ENCODE data around the gene CACNA2D1. TPM values are rescaled to one million over a fixed set of nuclear protein-coding genes. Genes with fewer than 3 reads are reported as not detected.

CACNA2D1 gene
- total RNA-seq, 1 experiment from 2014 or later, result 9.1 TPM

GRCh38 chr7:82249979-82250378 is 193.6 kb downstream of the CACNA2D1 start:
- Histone ChIP-seq H3K36me3 (replicated peaks; ENCODE audit: control insufficient read depth, insufficient read depth, low read length) (no peaks in the 10 kb centered on the region), H3K27me3 (ENCODE audit: control insufficient read depth, insufficient read depth, low read length) (no peaks in the 10 kb centered on the region), H3K4me3 (ENCODE audit: insufficient read depth, low read depth, low read length) (no peak overlapping the region)
- DNase-seq, result no peak

DNA sequence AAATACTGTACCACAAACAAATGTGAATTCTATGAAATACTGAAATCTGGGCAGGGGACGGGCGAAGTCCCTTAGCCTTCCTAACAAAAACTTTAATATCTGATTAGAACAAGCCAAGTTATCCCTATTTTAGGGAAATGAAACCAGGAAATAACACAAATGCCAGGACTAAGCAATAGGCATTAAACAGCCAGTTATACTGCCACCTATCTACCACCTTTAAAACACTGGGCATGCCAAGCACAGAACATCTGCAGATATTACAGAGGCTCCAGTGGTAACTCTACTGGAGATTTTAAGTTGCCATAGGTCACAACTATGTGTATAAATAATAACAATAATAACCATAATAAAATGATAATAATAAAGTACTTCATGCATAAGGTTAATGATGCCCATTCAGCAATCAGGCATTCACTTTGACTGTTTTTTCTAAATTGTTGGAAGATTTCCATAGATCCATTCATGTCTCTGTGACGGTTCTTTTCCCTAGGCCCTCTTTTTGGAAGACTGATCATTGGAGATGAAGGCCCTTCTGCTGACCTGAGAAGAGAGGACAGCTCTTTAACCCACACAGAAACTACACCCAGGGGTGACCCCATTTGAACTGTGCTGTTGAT is 195.7 kb downstream of the CACNA2D1 start:
- H3K36me3 ChIP-seq (replicated peaks; ENCODE audit: control insufficient read depth, insufficient read depth, low read length), result no peaks in the 10 kb centered on the region
- DNase-seq, result peak; percentile 11
- H3K27me3 ChIP-seq (ENCODE audit: control insufficient read depth, insufficient read depth, low read length), result no peaks in the 10 kb centered on the region
- H3K4me3 ChIP-seq (ENCODE audit: insufficient read depth, low read depth, low read length), result no peak overlapping the region

DNA sequence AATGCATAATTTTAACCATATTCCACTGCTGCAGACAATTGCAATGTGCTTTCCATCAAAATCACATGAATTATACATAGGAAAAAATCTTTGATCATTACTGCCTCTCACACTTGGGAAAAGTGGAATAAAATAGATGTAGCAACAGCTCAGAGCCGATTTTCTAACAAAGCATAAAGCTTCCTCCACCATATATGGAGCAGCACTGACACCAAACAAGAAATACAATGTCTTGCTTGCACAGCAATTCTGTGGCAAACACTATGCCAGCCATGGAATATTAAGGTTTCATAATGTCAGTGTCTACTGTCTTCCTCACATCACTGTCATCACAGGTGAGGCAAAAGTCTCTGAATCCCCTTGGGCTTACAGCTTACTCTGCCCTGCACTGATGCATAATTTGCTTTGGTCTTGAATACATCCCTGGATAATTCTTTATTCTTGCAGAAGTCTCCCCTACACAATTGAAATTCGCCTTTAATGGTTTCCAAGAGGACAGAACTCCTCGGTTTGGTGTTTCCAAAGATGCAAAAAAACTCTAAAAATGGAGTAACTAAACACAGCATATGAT is 198.5 kb downstream of the CACNA2D1 start:
- no peaks in the 10 kb centered on the region for H3K36me3 ChIP-seq (replicated peaks; ENCODE audit: control insufficient read depth, insufficient read depth, low read length)
- no peaks in the 10 kb centered on the region for H3K27me3 ChIP-seq (ENCODE audit: control insufficient read depth, insufficient read depth, low read length)
- no peak overlapping the region for H3K4me3 ChIP-seq (ENCODE audit: insufficient read depth, low read depth, low read length)
- no peak for DNase-seq

DNA sequence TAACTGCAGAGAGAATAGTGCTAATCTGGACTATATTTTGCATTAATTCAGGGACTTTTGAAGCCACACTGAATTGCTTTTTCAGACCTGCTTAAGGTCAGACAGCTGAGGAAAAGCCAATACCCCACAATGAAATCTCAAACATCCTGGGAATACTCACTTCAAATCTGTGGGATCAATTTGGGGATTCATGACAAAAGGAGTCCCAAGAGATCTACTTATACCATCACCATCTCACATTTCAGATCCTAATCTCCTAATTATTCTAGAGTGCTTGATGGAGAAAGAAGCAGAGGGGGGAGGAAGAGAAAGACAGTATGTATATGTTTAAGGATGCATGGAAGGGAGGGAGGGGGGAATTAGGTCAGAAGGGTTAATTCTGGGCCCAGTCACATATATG is 202.2 kb downstream of the CACNA2D1 start:
- DNase-seq, result no peak
- no peak overlapping the region for H3K4me3 ChIP-seq (ENCODE audit: insufficient read depth, low read depth, low read length)
- H3K36me3 ChIP-seq (replicated peaks; ENCODE audit: control insufficient read depth, insufficient read depth, low read length), result no peaks in the 10 kb centered on the region
- H3K27me3 ChIP-seq (ENCODE audit: control insufficient read depth, insufficient read depth, low read length), result no peaks in the 10 kb centered on the region

DNA sequence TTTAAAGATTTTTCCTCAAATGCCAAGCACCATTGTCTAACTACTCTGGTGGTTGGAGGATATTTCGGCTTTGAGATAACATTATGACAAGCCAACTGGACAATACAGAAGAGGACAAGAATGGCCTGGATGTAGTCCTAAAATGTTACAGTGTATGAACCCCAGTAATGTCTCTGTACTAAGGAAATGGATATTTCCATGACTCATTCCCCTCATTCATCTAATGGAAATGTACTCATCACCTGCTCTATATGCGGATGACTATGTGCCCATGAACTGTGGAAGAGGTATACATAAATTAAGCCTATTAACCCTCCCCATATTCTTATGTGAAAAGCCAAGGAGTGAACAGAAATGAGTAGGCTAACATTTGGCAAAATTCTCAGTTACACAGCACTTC is 207.9 kb downstream of the CACNA2D1 start:
- no peak for DNase-seq
- Histone ChIP-seq H3K27me3 (ENCODE audit: control insufficient read depth, insufficient read depth, low read length) (no peaks in the 10 kb centered on the region), H3K4me3 (ENCODE audit: insufficient read depth, low read depth, low read length) (no peak overlapping the region), H3K36me3 (replicated peaks; ENCODE audit: control insufficient read depth, insufficient read depth, low read length) (no peaks in the 10 kb centered on the region)

DNA sequence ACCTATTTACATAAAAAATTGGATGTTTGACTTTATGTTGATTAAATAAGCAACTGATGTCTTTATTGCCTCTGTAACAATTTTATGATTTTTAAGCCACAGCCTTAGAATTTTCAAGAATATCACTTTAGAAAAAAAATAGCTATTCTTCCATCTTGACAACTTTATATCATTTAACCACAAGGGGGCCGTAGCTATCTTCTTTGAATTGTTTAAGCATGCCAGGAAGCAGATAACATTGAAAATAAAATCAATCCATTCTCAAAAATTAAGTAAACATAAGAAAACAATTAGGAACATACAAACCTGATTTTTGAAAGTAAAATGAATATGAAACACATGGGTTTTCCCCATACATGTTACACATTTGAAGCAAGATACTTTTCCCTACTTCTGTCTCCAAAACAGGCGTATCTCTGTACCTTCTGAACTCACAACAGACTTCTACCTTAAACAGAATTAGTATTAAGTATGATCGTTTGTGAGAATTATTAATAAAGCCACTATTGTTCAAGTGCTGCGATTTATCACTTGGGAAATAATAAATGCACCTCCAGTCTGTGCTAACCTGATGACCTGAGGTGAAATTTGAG is 209.0 kb downstream of the CACNA2D1 start:
- no peaks in the 10 kb centered on the region for H3K36me3 ChIP-seq (replicated peaks; ENCODE audit: control insufficient read depth, insufficient read depth, low read length)
- no peak overlapping the region for H3K4me3 ChIP-seq (ENCODE audit: insufficient read depth, low read depth, low read length)
- no peak for DNase-seq
- no peaks in the 10 kb centered on the region for H3K27me3 ChIP-seq (ENCODE audit: control insufficient read depth, insufficient read depth, low read length)

DNA sequence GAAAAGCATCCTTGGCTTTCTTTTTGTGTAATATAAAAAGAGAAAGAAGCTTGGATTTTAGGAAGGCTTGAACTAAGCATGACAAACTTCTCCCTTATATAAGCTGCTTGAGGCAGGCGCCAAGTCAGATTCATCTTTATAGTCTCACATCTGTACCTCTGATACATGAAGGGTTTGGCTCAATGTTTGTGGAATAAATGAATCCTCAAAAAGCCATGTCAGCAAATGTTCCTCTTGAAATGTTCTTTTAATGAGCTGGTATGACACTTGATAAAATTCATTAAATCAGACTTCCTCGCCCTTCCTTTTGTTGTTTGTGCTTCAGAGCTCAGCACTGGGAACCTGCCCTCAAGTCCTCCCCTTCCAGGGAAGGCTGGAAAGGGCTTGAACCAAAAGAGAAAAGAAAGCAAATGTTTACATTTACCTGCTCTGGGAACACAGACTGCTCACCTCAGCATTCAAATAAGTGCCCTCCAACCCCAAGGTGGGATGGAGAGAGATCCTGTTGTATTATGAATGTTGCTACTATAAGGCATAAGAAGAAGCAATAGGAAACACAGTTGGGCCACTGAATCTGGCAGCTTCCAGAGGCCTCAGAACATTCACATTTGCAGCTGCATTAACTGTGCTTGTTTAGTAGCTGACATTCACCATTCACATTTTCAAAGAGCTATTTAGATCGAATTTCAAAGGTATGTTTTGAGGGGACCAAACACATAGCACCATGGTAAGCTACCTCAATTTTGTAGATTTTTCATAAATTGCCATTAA is 212.6 kb downstream of the CACNA2D1 start:
- DNase-seq, result no peak
- Histone ChIP-seq H3K4me3 (ENCODE audit: insufficient read depth, low read depth, low read length) (no peak overlapping the region), H3K36me3 (replicated peaks; ENCODE audit: control insufficient read depth, insufficient read depth, low read length) (no peaks in the 10 kb centered on the region), H3K27me3 (ENCODE audit: control insufficient read depth, insufficient read depth, low read length) (no peaks in the 10 kb centered on the region)

DNA sequence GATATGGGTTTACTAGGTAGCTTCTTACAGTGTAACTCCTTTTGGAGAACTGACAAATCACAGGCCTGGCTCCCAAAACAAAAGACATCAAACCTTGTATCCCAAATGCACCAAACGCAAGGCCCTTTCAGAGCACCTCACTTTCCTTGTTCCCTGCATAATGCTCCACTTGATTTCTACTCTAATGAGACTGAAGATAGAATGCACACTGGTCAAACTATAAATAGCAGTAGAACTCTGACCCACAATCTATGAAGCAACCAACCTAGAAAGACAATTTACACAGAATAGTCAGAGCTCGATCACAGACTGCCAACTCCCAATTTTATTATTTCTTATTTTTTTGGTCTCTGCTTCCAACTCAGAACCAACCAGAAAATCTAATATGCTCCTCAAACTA is 214.4 kb downstream of the CACNA2D1 start:
- DNase-seq, result no peak
- Histone ChIP-seq H3K27me3 (ENCODE audit: control insufficient read depth, insufficient read depth, low read length) (no peaks in the 10 kb centered on the region), H3K4me3 (ENCODE audit: insufficient read depth, low read depth, low read length) (no peak overlapping the region), H3K36me3 (replicated peaks; ENCODE audit: control insufficient read depth, insufficient read depth, low read length) (no peaks in the 10 kb centered on the region)

DNA sequence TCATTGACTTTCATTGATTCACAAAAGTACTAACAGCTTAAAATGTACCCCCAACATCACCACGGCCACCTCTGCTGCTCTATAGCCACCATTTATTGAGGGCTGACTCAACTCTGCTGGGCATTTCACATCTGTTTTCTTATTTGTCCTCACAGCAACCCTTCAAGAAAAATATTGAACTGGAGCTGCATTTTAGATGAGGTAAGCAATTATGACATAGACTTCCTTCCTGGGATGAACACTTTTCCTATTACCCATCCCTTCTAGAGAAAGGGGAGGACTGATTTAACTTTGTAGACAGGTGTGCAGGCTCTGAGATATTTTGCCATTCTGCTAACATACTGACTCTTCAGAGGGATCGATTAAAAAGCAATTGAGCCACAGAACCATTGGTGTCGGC is 217.4 kb downstream of the CACNA2D1 start:
- no peaks in the 10 kb centered on the region for H3K27me3 ChIP-seq (ENCODE audit: control insufficient read depth, insufficient read depth, low read length)
- DNase-seq, result no peak
- H3K36me3 ChIP-seq (replicated peaks; ENCODE audit: control insufficient read depth, insufficient read depth, low read length), result no peaks in the 10 kb centered on the region
- no peak overlapping the region for H3K4me3 ChIP-seq (ENCODE audit: insufficient read depth, low read depth, low read length)

DNA sequence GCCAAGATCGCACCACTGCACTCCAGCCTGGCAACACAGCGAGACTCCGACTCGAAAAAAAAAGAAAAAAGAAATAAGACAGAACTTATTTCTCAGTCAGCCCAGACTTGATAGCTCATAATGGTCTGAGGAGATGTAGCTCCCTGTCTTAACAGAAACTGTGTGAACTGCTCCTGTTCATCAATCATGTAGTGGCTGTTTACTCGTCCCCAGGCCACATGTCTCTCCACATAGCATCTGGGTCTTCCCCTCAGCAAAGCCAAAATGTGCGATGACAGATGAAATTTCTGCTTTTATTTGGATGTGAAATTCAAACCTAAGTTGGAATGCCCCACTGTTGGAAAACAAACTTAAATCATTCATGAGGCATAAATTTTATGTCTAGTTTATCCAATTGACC is 219.0 kb downstream of the CACNA2D1 start:
- DNase-seq, result no peak
- H3K27me3 ChIP-seq (ENCODE audit: control insufficient read depth, insufficient read depth, low read length), result no peaks in the 10 kb centered on the region
- H3K4me3 ChIP-seq (ENCODE audit: insufficient read depth, low read depth, low read length), result no peak overlapping the region
- H3K36me3 ChIP-seq (replicated peaks; ENCODE audit: control insufficient read depth, insufficient read depth, low read length), result no peaks in the 10 kb centered on the region

DNA sequence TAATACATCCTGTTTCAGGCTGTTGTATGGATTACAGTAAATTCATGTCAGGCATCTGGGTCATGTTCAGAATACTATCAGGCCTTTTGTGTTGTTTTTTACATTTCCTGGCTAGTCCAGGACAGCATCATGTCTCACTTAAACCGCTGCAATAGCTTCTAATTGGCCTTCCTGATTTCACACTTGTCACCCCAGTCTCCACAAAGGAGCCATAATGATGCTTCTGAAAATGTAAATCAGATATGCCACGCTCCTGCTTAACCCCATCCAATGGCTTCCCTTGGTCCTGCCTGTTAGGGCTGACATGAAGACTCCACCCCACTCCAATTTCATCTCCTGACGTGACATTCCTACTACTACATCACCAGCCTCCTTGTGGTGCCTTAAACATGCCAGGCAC is 220.0 kb downstream of the CACNA2D1 start:
- Histone ChIP-seq H3K36me3 (replicated peaks; ENCODE audit: control insufficient read depth, insufficient read depth, low read length) (no peaks in the 10 kb centered on the region), H3K4me3 (ENCODE audit: insufficient read depth, low read depth, low read length) (no peak overlapping the region), H3K27me3 (ENCODE audit: control insufficient read depth, insufficient read depth, low read length) (no peaks in the 10 kb centered on the region)
- no peak for DNase-seq

- Histone ChIP-seq H3K27me3 (ENCODE audit: control insufficient read depth, insufficient read depth, low read length) (no peaks in the 10 kb centered on the region), H3K36me3 (replicated peaks; ENCODE audit: control insufficient read depth, insufficient read depth, low read length) (no peaks in the 10 kb centered on the region), H3K4me3 (ENCODE audit: insufficient read depth, low read depth, low read length) (no peak overlapping the region)
- DNase-seq, result no peak
Observed at GRCh38 chr7:82221152-82221674, 222.4 kb downstream of the CACNA2D1 start.

DNA sequence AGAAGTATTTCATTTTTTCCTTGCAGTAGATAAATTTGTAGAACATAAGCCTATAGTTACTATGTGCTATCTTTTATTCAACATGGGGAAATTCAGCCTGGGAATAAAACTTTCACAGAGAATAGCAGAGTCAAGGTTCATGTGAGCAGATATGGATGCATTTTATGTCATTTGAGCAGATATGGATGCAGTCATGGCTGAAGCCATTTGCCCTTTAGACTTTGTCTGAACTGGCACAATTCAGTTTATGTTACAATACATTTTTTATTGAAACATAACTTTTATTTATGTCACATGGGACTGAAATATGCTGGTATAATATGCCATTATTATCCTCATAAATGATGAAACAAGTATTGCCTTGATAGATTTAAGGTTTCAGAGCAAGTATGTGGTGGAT is 231.1 kb downstream of the CACNA2D1 start:
- Histone ChIP-seq H3K36me3 (replicated peaks; ENCODE audit: control insufficient read depth, insufficient read depth, low read length) (no peaks in the 10 kb centered on the region), H3K4me3 (ENCODE audit: insufficient read depth, low read depth, low read length) (no peak overlapping the region), H3K27me3 (ENCODE audit: control insufficient read depth, insufficient read depth, low read length) (no peaks in the 10 kb centered on the region)
- no peak for DNase-seq

GRCh38 chr7:82211333-82211732 is 232.2 kb downstream of the CACNA2D1 start:
- Histone ChIP-seq H3K36me3 (replicated peaks; ENCODE audit: control insufficient read depth, insufficient read depth, low read length) (no peaks in the 10 kb centered on the region), H3K27me3 (ENCODE audit: control insufficient read depth, insufficient read depth, low read length) (no peaks in the 10 kb centered on the region), H3K4me3 (ENCODE audit: insufficient read depth, low read depth, low read length) (no peak overlapping the region)
- DNase-seq, result no peak

All from H7 (cell line).